Stomach (tissue), 9 donors: ENCODE measurements around the gene ZNF492. TPM values are rescaled to one million over a fixed set of nuclear protein-coding genes. Genes with fewer than 3 reads are reported as not detected.

Source experiments
- DNase-seq, 2 donors: peaks; one replicate each; pipeline versions ENCODE4 v3.0.0 to v3.0.0-alpha.2; 2013 to 2019
- H3K27ac ChIP-seq, 5 donors: fragments of 200-600 bp in 4 of 5; sonication (generic) in 4 of 5; one replicate each; pipeline ENCODE4 v1.5.1; 2013 to 2019; ENCODE audit warnings: mild to moderate bottlenecking in 1 of 5, moderate library complexity in 1 of 5
- H3K27me3 ChIP-seq, 3 donors: fragments of 200-600 bp; sonication (generic); one replicate each; pipeline ENCODE4 v1.5.1; 2017 to 2019; ENCODE audit warnings: mixed run types in 1 of 3
- H3K36me3 ChIP-seq, 4 donors: fragments of 200-600 bp; sonication (generic); 1 replicate in 3 of 4; 2 replicates in 1 of 4; pipeline ENCODE4 v1.5.1; 2016 to 2019
- H3K4me1 ChIP-seq, 4 donors: fragments of 200-600 bp; sonication (generic); one replicate each; pipeline ENCODE4 v1.5.1; 2016 to 2019
- H3K4me3 ChIP-seq, 4 donors: fragments of 200-600 bp; sonication (generic) in 3 of 4; one replicate each; pipeline ENCODE4 v1.5.1; 2016 to 2019; ENCODE audit warnings: mild to moderate bottlenecking in 1 of 4
- H3K9me3 ChIP-seq, 4 donors: fragments of 200-600 bp; sonication (generic); one replicate each; pipeline ENCODE4 v1.5.1; 2016 to 2019
- CTCF ChIP-seq, 7 experiments: fragments of 450-650 bp in 4 of 7; fragments of 200-600 bp in 3 of 7; sonication (generic) in 3 of 7; IDR thresholded peaks; one replicate each; pipeline ENCODE4 v1.5.1; 2016 to 2019; ENCODE audit warnings: antibody characterized with exemption in 7 of 7, control low read depth in 2 of 7, mild to moderate bottlenecking in 1 of 7
- EP300 ChIP-seq: sonication (generic); formaldehyde crosslinking; IDR thresholded peaks from one replicate; pipeline ENCODE4 v1.6.1; 2017; ENCODE audit warnings: antibody characterized with exemption
- POLR2A ChIP-seq, 4 donors: fragments of 450-650 bp; IDR thresholded peaks; one replicate each; pipeline ENCODE4 v1.6.1; 2016; ENCODE audit warnings: antibody characterized with exemption in 4 of 4, control low read depth in 2 of 4, mild to moderate bottlenecking in 1 of 4, moderate library complexity in 1 of 4
- POLR2AphosphoS5 ChIP-seq, 3 donors: sonication (generic); formaldehyde crosslinking; IDR thresholded peaks; one replicate each; pipeline ENCODE4 v1.6.1; 2016; ENCODE audit warnings: antibody characterized with exemption in 3 of 3
- WGBS, 5 donors: extraction: QIAGEN DNeasy Blood & Tissue Kit in 3 of 5; methylation state at CpG; one replicate each; pipeline versions ENCODE4 v1.1.5 to v1.1.7; 2013 to 2018; 5-methylcytosine and 5-hydroxymethylcytosine counted together
- intact Hi-C: fragments of 100-400 bp; cut with DNase I; formaldehyde crosslinking; loops from one replicate; pipeline ENCODE4 v1.15.1; 2023; ENCODE audit warnings: low total_unique reads
- polyA plus RNA-seq, 3 donors: library from polyadenylated mRNA; stranded (reverse); fragments of 200-250 nt; gene quantifications; one replicate each; pipeline ENCODE4 v1.2.3, GENCODE V29; 2013
- total RNA-seq, 5 donors: library from RNA; depleted of rRNA; stranded (reverse); fragments of >200 nt; gene quantifications; one replicate each; pipeline versions ENCODE4 v1.1.0 to v1.2.3, GENCODE V29; 2014 to 2016
- donor health status: healthy with polysubstance abuse.
- donor health status: Bipolar disorder and iron deficiency.
- donor health status: healthy.

ZNF492 gene
- total and polyA plus RNA-seq, 8 donors = 0.10 to 1.7 (median 1.7) TPM; not detected in 5

- intact Hi-C loops = no loop called here
- H3K36me3 ChIP-seq = no peaks in the 10 kb centered on the region
- H3K4me1 ChIP-seq = no peaks in the 10 kb centered on the region
- no peak overlapping the region for H3K4me3 ChIP-seq
- peaks cover 0 to 12% (median 0%) of the 10 kb centered on the region in 3 donors for H3K27me3 ChIP-seq
- 64 to 74% (median 69%) methylated on average over 11 to 14 of the region's 14 CpGs for WGBS, 5 donors
- H3K27ac ChIP-seq = no peak overlapping the region
- no peak for DNase-seq
- TF ChIP-seq EP300 = no peak
- peaks cover 0 to 95% (median 36%) of the 10 kb centered on the region in 4 donors for H3K9me3 ChIP-seq
These were observed 30.3 kb upstream of the ZNF492 start for GRCh38 chr19:22603518-22604440.

- Histone ChIP-seq H3K27ac (no peak overlapping the region), H3K4me3 (no peak overlapping the region), H3K9me3 (peaks cover 0 to 92% (median 32%) of the 10 kb centered on the region in 4 donors), H3K4me1 (no peaks in the 10 kb centered on the region), H3K27me3 (peaks cover 0 to 12% (median 0%) of the 10 kb centered on the region in 3 donors), H3K36me3 (no peaks in the 10 kb centered on the region)
- intact Hi-C loops = no loop called here
- DNase-seq = no peak
- WGBS, 5 donors = 76 to 81% (median 80%) methylated on average over 10 of the region's 10 CpGs
- no peak for TF ChIP-seq POLR2A (IDR thresholded peaks at IDR 0.05)
- no peak for TF ChIP-seq CTCF (IDR thresholded peaks at IDR 0.05)
- no peak for TF ChIP-seq EP300
- no peak for TF ChIP-seq POLR2AphosphoS5 (IDR thresholded peaks at IDR 0.05)
These were observed 29.4 kb upstream of the ZNF492 start for GRCh38 chr19:22604571-22605274.

DNA sequence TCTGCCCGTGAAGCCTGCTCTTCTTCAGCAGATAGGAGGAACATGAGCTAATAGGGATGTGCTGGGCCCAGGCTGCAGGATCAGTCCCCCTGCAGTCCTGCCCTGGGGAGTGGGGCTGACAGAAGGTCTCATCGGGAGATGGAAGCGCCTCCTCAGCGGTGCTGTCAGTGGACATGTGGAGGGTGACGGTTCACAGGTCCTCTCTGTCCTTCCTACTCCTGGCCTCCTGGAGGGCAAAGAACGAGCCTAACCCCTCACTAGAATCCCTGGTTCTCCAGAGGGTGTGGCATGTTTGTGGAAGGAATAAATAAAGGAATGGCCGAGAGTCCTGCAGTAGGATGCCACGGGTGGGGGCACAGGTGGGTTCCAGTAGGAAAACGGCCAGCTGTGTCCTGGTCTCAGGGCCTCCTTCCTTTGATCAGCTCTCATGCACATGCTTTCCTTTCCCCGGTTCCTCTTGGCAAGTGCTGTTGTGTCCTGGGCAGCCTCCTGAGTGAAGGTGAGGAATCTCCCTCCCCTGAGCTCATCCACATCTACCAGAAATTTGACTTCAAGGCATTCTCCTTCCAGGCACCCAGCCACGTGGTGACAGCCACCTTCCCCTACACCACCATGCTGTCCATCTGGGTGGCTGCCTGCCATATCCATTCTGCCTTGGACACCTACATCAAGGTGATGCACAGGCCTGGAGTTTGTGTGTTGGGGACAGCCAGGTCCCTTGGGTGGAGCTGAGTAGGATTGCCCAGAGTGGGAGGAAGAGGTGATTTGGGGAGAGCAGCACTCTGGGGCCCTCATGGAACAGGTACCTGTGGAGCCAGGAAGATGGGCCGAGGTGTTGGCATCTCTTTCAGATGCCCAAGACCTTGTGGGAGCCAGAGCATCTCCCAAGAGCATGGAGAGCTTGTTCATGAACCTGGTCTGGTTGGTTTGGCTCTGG lies 28.6 kb upstream of the ZNF492 start:
- WGBS, 5 donors = 59 to 73% (median 71%) methylated on average over 11 to 12 of the region's 12 CpGs
- Histone ChIP-seq H3K36me3 (no peaks in the 10 kb centered on the region), H3K9me3 (peaks cover 0 to 92% (median 25%) of the 10 kb centered on the region in 4 donors), H3K4me3 (no peak overlapping the region), H3K27me3 (peaks cover 0 to 7% (median 0%) of the 10 kb centered on the region in 3 donors), H3K4me1 (no peaks in the 10 kb centered on the region), H3K27ac (no peak overlapping the region)
- TF ChIP-seq POLR2AphosphoS5 (IDR thresholded peaks at IDR 0.05) (no peak), POLR2A (IDR thresholded peaks at IDR 0.05) (no peak), EP300 (no peak), CTCF (IDR thresholded peaks at IDR 0.05) (no peak)
- no peak for DNase-seq
- intact Hi-C loops = no loop called here

- no peak for DNase-seq
- Histone ChIP-seq H3K27me3 (peaks cover 0 to 7% (median 0%) of the 10 kb centered on the region in 3 donors), H3K4me1 (no peaks in the 10 kb centered on the region), H3K4me3 (no peak overlapping the region), H3K27ac (no peak overlapping the region), H3K36me3 (no peaks in the 10 kb centered on the region), H3K9me3 (peaks cover 0 to 91% (median 22%) of the 10 kb centered on the region in 4 donors)
- intact Hi-C loops = no loop called here
- WGBS, 5 donors = 43 to 92% (median 68%) methylated on average over 1 to 2 of the region's 2 CpGs
- TF ChIP-seq EP300 = no peak
- TF ChIP-seq POLR2A (IDR thresholded peaks at IDR 0.05) = no peak
- no peak for TF ChIP-seq CTCF (IDR thresholded peaks at IDR 0.05)
- TF ChIP-seq POLR2AphosphoS5 (IDR thresholded peaks at IDR 0.05) = no peak
These were observed 27.9 kb upstream of the ZNF492 start for GRCh38 chr19:22606212-22606553.
